NCI-H146 (cell line): ENCODE measurements around the gene LAMA3.
"Not testable (repeated sequence)": the region's sequence is repeated elsewhere in the genome, so short reads cannot be mapped to it uniquely, and the experiment has no call there.

Experiments
- DNase-seq: peaks from one replicate; lab custom pipeline; 2025; lab: John Stamatoyannopoulos, UW

The LAMA3 gene

DNA sequence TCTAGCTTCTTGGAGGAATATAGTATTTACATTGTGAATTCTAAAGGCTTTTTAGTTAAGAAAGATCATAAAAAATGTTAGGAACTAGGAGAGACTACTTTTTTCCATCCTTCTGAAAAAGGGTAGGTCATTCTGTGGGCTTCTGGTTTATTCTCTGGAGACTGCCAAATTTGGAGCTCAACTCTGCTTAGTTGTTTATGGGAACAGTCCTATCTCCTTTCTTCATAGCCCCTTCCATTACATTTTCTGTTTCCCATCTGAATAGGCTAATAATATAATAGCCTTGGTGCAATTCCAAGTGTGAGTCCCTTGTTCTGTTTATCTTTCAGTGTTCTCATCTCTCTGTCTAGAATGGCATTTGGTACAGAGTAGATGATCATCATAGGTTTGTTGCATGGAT lies 15.6 kb downstream of the LAMA3 start:
- DNase-seq = no peak

DNA sequence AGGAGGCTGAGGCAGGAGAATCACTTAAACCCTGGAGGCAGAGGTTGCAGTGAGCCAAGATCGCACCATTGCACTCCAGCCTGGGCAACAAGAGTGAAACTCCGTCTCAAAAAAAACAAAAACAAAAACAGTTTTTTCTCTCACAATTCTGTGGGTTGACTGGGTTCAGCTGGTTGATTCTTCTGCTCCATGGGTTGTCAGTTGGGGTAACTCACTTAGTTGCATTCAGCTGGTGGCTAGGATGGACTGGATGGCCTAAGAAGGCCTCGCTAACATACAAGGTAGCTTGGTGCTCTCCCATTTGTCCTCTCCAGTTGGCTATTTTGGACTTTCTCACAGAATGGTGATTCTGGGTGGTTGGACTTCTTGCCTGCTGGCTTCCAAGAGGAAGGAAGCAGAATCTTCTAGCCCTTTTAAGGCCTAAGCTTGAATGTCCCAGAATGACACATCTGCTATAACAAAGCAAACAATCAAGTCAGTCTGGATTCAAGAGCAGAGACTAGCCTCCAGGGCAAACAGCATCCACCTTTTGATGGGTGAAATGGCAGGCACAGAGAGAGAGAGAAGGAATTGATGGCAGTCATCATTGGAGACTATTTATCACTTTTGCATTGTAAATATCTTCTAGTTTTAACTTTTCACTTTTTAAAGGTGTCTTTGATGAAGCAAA lies 17.9 kb downstream of the LAMA3 start:
- DNase-seq = no peak

DNA sequence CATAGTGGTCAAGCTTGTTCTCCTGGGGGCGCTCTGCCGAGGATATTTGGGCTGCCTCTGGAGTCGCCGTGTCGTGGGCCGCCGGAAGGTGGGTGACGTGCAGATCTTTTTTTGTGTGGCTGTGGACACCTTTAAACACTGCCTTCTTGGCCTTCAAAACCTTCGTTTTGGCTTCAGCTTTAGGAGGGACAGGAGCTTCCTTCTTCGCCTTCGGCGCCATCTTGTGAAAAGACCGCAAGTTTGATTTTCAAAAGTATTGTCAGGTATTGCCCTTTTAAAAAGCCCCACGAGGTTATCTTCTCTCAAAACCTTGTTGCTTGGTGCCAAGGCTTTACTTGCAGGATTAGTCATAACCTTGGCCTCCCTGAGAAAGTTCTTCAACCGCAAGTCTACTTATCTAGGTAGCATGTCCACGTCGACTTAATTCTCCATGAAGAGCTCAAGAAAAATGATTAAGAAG lies 20.8 kb downstream of the LAMA3 start:
- DNase-seq = no peak

DNA sequence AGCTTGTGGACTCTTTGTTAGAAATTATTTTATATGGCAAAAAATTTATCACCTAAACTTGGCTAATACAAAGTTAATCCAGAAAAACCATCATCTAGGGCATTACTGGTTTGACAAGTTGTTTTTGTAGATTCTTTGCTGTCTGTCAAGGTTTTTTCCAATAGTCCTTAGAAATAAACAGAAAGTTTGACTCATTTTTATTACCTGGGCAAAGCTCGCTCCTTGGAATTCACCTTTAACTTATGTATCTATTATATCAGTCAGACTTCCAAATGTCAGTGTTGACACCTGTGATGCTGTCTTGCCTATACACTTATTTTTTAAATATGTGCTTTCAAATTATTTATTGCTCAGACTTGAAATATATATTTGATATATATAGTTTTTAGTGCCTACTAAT lies 21.7 kb downstream of the LAMA3 start:
- DNase-seq = no peak

DNA sequence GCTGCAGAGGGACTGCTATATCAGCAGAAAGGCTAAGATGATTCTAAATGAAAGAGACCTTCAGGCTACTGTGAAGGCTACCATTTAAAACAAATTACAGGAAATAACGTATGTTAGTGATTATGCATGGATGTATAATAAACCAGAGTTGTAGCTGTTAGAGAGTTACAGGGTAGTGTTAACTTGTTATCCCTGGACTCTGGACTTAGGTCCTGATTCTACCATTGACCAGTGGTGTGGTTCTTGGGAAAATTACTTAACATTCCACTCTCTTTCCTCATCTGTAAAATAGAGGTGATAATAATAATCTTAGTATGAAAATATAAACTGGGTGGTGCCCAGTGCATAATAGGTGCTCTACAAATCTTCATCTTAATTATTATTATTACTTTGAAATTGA lies 22.2 kb downstream of the LAMA3 start:
- no peak for DNase-seq

DNA sequence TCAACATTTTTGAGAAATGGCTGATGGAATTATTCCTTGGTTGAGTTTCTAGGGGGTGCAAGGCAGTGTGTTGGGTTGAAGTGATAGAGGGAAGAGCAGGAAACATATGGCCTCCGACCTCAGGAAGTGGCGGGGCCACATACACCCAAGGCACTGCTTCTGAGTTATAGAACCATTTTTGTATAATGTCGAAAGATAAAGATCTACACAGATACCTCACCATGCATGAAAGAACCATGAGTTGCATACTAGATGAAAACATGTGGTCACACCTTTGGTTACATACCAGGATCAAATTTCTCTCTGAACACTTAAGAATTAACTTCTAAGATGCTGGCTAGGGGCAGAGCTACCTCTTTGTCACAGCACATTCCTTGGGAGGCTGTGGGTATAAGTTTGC lies 23.2 kb downstream of the LAMA3 start:
- DNase-seq = no peak

DNA sequence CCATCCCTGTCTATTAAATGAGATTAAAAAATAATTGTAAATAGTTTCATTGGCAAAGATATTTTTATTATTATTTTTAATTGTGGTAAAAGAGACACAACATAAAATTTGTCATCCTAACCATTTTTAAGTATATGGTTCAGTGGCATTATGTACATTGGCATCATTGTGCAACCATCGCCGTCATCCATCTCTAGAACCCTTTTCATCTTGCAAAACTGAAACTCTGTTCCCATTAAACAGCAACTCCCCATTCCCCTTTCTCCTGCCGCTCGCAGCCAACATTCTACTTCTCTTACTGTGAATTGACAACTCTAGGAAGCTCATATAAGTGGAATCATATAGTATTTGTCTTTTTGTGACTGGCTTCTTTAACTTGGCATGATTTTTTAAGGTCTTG lies 25.3 kb downstream of the LAMA3 start:
- DNase-seq = no peak

DNA sequence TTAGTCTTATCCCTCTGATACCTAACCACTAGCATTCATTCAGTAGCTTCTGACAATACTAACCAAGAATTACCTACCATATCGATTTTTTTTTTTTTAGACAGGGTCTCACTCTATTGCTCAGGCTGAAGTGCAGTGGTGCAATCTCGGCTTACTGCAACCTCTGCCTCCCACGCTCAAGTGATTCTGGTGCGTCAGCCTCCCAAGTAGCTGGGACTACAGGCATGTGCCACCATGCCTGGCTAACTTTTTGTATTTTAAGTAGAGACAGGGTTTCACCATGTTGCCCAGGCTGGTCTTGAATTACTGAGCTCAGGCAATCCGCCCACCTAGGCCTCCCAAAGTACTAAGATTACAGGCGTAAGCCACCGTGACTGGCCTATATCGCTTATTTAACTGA lies 26.8 kb downstream of the LAMA3 start:
- not testable (repeated sequence) for DNase-seq

DNA sequence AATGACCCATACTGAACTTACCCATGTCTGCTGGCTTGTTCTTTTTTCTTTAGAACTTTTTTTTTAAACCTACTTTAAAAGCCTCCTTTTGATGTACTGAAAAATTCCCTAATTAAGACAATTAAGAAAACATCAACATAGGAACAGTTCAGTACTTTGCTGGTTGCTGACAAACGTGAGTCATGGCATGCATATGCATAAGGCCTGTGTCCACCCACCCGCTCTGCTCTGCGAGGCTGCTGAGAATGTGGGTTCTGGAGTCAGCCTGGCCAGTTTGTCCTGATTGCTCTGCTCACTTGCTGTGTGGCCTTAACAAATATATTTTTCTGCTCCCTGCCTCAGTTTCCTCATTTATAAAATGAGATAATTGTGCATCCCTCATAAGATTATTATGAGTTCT lies 27.3 kb downstream of the LAMA3 start:
- DNase-seq = no peak

DNA sequence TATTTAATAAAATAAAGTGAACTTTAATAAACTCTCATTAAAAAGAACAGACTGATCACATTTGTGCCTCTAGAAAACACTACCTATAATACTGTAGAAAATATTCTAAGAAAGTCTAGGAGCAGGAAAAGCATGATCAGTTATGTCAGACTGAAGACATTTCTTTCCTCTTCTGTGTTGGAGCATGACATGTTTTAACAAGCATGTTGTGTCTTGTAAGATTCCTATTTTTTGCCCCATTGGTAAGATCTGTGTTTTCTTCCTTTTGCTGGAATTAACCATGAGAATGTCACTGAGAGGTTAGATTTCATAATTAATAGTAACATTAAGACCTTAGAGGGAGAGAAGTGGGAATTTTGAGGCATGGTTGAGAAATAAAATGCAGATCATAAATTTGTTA lies 27.7 kb downstream of the LAMA3 start:
- no peak for DNase-seq

DNA sequence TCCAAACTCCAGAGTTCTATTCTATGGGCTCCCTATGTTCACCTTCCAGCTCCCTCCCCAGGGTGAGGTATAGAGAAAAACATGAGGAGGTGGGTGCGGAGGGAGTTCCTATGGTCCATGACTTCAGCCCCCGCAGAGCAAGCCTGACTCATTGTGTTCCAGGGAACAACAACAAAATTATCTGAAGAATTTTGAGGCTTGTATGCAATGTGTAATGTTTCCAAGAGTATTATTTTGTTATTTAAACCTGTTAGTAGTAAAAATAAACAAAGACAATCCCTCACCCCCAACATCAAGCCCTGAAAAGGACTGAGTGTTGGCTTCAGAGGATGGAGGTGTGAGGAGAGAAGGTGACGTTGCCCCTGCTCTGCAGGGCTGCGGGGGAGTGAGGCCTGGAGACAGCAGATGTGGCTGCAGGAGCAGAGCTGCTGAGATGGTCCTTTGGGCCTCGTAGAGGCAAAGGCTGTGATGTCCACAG lies 29.0 kb downstream of the LAMA3 start:
- no peak for DNase-seq

DNA sequence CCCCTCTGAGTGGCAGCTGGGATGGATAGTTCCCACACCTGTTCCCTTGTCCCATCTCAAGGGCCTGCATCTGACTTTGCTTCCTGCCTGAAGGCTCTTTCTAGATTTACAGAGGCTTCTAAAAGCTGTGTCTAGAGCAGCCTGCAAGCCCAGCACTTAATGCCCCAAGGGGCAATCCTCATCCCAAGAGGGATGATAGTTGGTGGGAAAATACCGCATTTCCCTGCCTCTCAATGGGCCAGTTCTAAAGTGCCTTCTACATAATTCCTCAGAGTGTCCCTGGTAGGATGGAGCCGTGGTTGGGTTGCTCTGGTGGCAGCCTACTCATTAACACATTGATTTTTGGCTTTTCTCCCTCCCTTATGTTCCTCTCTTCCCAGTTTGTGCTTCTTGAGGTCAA lies 29.5 kb downstream of the LAMA3 start:
- no peak for DNase-seq

DNA sequence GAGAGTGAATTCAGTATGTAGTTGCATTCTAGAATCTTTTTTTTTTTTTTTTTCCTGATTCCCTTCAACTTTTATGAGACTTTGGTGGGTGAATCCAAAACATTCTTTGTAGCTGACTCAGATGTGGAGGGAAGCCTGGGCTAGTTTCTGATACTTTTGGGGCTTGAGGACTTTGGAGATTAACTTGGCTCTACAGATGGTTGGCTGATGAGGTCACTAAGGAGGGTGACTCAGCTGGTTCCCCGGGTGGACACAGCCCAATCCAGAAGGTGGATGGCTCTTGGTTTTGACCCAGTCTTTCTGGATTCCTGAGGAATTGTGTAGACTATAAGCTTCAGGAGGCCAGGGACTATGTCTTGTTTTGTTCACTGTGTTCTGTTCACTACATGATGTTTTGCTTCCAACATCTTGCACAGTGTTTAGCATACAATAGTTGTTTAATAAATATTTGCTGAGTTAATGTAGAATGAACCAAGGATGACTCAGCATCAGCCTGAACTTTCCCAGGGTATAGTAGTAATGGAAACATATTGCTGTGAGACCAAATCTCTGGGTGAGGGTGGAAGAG lies 30.5 kb downstream of the LAMA3 start:
- no peak for DNase-seq

DNA sequence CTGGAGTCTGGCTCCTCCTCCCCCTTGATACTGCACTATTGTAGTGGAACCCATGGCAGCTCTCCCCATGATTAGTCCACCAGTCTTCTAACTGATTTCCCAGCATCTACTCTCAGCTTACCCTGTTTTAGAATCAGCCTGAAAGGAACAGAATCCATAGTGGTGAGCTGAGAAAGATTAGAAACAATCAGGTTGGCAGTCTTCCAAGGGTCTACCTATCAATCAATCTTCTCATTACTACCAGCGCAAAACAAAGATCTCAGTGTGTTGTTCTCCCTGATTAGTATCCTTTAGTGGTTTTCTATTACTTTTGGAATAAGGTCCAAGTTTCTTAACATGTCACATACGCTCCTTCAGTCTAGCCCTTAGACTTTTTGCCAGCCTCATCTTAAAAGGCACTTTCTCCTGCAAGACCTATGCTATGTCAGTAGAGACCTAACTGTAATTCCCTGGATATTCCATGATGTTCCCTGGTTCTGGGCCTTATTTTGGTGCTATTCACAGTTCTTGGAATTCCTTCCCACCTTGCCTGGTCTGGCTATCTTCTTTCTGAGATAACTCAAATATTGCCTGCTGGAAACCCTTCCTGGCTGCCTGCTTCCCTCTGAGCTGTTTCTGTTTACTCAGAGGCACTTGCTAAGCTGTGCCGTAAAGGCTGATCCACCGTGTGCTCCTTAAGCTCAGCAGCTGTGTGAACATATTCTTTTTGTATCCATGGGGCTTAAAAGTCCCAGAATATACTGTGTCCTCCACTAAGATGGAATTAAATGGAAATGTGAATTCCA lies 32.6 kb downstream of the LAMA3 start:
- peak; percentile 43 for DNase-seq

DNA sequence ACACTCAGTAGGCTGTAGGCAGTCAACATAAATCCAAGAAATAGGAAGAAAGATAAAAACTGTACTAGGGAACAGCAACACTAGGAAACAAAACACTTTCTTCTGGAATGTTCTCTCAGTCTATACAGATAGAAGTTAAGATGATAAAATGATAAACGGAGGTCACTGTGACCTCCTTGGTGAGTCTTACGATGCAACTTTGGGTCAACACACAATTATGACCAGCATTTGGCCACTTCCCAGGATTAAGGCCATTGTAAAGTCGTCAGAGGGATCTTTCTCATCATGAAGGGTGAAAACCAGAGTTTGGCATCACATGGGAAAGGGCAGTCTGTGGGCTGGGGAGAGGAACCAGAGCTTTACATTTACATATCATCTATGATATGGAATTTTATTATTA lies 33.4 kb downstream of the LAMA3 start:
- DNase-seq = no peak

DNA sequence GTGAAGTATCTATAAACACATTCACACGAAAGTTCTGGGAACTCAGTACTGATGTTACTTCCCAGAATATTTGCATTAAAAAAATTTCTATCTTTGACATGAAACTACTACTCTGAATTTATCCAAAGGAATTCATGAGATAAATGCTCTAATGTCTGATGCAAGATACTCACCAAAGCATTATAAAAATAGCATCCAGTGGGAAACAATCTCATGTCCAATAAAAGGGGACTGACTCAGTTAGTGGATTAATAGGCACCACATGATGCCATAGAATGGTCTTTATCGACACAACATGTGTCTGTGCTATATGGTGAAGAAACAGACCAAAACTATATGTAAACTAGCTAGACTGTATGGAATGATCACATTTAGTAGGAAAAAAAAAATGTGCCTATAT lies 33.9 kb downstream of the LAMA3 start:
- DNase-seq = no peak

DNA sequence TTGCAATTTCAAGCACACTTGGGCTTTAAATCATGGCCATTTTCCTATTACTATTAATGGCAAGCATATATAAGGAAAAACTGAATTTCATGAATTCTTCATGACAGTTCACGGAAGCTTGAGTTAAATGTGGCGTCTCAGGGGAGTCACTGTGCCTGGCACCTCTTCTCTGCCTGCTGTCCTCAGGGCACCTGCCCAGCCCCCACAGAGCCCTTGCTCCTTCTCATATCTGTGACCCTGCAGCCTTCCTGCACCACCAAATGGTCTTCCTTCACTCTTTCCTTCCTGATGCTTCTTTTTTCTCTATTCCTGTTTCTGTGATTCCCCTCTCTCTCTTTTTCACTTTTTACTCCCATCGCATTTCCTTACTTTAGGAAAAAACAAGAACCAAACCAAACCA lies 35.4 kb downstream of the LAMA3 start:
- DNase-seq = no peak

DNA sequence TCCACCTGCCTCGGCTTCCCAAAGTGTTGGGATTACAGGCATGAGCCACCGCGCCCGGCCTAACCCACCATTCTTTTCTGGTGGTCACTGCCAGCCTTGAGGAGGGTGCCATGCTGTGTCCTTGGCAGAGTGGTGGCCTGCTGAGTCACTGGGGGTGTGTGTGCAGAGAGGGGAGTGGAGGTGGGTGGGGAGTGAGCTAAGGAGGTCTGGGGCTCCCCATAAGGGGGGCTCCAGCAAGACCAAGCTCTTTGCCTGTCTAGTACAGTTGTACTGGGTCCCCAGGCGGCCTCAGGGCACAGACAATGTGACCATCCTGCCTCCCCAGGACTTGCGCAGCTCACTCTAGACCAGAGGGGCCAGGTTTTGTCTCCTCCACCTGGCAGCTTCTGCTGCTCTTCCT lies 36.1 kb downstream of the LAMA3 start:
- no peak for DNase-seq

DNA sequence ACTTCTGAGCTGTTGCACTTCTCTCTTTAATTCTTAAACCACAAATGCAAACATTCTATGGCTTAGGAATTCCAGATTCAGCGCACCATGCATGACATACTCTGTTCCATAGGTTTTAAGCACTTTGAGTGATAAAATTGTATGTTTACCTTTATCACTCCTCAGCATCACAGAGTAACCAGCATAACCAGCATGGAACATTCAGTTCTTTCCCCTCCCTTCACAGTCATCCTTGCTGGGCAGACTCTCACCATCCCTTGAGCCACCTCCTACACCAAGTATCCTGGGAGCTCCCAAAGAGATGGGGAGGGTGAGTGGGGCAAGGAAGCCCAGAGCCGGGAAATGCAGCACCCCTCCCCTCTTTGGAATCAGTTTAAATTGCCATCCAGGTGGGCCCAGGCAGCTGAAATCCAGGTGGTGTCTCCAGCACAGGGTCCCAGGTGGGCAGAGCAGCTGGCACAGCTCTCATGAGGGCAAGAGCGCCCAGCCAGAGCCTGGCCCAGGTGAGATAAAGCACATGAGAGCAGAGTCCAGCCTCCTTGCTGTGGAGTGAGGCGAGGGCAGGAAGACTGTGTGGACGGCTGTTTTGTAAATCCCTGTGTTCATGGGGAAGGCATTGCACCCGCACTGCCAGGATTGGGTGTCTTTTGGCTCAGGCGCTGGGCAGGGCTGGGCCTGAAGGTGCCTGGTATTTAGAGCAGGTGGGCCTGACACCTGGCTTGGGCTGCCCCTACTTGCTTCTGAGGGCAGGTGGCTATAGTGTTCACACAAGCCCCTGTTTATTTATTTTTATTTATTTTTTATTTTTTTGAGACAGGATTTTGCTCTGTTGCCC lies 36.8 kb downstream of the LAMA3 start:
- no peak for DNase-seq

DNA sequence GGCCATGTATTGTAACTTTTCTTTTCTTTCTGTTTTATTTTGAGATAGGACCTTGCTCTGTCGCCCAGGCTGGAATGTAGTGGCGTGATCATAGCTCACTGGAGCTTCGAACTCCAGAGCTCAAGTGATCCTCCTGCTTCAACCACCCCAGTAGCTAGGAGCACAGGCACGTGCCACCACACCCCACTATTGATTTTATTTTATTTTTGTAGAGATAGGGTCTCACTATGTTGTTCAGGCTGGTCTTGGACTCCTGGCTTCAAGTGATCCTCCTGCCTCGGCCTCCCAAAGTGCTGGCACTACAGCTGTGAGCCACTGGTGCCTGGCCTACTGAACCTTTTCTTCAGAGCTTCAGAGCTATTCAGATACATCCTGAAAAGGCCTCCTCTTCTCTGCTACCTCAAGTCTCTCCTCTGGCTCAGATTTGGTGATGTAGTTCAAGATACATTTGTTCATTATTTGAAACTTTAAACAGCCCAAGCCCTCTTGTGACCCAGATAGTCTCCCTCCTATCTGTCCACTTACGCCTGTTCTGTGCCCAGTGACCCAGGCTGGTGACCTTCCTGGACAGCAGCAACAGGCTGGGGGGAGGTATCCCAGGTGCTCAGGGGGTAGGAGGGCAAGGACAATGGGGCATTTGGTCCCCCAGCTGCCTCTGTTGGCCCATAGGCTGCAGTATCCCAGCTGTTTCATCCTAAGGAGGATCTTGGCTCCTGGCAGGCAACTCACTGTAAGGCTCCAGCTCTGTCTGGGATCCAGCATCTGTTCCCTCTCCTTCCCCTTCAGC lies 38.6 kb downstream of the LAMA3 start:
- no peak for DNase-seq

DNA sequence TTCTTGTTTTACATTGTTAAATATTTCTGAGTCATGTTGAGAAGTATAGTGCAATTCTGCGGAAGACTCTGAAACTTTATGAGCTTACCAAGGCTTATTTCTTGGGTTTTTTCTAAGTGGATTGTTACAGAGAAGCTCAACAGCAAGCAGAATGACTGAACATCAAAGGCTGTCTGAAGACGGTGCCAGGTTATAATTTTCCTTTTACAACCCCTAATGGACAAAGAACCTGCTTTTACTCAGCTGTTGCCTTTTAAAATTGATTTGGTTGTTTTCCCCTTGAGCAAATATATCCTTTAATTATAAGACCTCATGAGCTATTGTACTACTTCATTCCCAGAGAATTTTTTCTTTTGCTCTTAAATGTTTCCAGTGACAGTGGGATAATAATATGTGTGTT lies 41.6 kb downstream of the LAMA3 start:
- peak; percentile 11 for DNase-seq

DNA sequence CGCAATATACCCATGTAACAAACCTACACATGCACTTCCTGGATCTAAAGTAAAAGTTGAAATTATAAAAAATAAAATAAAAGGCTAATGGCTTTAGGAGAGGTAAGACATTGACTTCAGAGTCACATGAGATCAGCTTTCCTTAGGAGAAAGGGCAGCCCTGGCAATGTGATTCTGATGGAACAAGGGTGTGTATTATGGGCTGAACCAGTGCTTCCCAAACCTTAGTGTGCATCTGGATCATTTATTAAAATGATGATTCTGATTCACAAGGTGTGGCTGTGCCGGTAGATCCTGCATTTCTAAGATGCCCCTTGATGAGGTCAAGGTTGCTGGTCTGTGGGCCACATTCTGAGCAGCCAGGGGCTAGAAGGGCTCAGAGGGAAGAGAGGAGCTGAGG lies 42.6 kb downstream of the LAMA3 start:
- DNase-seq = no peak
